ENCODE results near the gene CASP2.

DNA sequence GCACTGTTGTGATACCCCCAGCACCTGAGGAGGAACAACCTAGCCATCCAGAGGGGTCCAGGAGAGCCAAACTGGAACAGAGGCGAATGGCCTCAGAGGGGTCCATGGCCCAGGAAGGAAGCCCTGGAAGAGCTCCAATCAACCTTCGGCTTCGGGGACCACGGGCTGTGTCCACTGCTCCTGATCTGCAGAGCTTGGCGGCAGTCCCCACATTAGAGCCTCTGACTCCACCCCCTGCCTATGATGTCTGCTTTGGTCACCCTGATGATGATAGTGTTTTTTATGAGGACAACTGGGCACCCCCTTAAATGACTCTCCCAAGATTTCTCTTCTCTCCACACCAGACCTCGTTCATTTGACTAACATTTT, 1.6 kb upstream of the CASP2 start:
- TF ChIP-seq CTCF (IDR thresholded peaks at IDR 0.05 in 2 of 3, conservative IDR thresholded peaks at IDR 0.05 in 1 of 3; ENCODE audit: borderline replicate concordance in 1 of 3, insufficient read depth in 1 of 3, low read depth in 2 of 3, low read length in 2 of 3) = no peak
- TF ChIP-seq SP1 (IDR thresholded peaks at IDR 0.05; ENCODE audit: low read depth) = no peak
- TF ChIP-seq EZH2 (IDR thresholded peaks at IDR 0.05) = no peak
- no peak for TF ChIP-seq JUND (IDR thresholded peaks at IDR 0.05)
- TF ChIP-seq POLR2A (IDR thresholded peaks at IDR 0.05; ENCODE audit: borderline replicate concordance, extremely low read depth, insufficient read depth, insufficient read length) = no peak
- no peak for TF ChIP-seq CEBPB (IDR thresholded peaks at IDR 0.05; ENCODE audit: low read depth)
- TF ChIP-seq, protein P1, sequence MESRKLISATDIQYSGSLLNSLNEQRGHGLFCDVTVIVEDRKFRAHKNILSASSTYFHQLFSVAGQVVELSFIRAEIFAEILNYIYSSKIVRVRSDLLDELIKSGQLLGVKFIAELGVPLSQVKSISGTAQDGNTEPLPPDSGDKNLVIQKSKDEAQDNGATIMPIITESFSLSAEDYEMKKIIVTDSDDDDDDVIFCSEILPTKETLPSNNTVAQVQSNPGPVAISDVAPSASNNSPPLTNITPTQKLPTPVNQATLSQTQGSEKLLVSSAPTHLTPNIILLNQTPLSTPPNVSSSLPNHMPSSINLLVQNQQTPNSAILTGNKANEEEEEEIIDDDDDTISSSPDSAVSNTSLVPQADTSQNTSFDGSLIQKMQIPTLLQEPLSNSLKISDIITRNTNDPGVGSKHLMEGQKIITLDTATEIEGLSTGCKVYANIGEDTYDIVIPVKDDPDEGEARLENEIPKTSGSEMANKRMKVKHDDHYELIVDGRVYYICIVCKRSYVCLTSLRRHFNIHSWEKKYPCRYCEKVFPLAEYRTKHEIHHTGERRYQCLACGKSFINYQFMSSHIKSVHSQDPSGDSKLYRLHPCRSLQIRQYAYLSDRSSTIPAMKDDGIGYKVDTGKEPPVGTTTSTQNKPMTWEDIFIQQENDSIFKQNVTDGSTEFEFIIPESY (IDR thresholded peaks at IDR 0.05; ENCODE audit: extremely low read depth, insufficient replicate concordance, low read length) = no peak
- TF ChIP-seq, protein P2, sequence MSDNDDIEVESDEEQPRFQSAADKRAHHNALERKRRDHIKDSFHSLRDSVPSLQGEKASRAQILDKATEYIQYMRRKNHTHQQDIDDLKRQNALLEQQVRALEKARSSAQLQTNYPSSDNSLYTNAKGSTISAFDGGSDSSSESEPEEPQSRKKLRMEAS (IDR thresholded peaks at IDR 0.05) = no peak
- TF ChIP-seq EGR1 (IDR thresholded peaks at IDR 0.05; ENCODE audit: low read depth) = no peak
- TF ChIP-seq ZNF274 (IDR thresholded peaks at IDR 0.05; ENCODE audit: low read depth, low read length) = no peak

Measured in HCT116 (cell line).